ENCODE results near the gene APC2. TPM values are rescaled to one million over a fixed set of nuclear protein-coding genes. Genes with fewer than 3 reads are reported as not detected.
A peak's percentile ranks its signal among the peaks of the same experiment; 100 is the strongest.

APC2 gene
- total RNA-seq, 1 experiment from 2014 or later, result 1.4 TPM

GRCh38 chr19:1507763-1508506, 58.0 kb downstream of the APC2 start:
- POLR2A ChIA-PET, result interaction anchor here (0.7 to 0.8 kb wide), 2 partner anchors 52 to 206 kb away, joined by 3 read pairs; no protein-coding TSS in a partner anchor
- H3K9me3 Mint-ChIP-seq, result no peaks in the 10 kb centered on the region
- peak; percentile 95 for DNase-seq (ENCODE audit: low spot score)
- peaks cover 65% of the 10 kb centered on the region for H3K27me3 Mint-ChIP-seq (ENCODE audit: low read depth)
- peak overlapping the region; percentile 99 for H3K27ac Mint-ChIP-seq
- no peaks in the 10 kb centered on the region for H3K36me3 Mint-ChIP-seq
- CTCF ChIA-PET, result interaction anchor here (0.6 to 1.8 kb wide), 3 partner anchors 16 to 206 kb away, joined by 3 to 4 read pairs (median 3); partner anchors contain the start of gene PLK5
- no peaks in the 10 kb centered on the region; the same call in 1 of the 2 replicates for H3K4me1 Mint-ChIP-seq
- peak overlapping the region; percentile 94 for H3K4me3 Mint-ChIP-seq
- ATAC-seq, result peak; percentile 91
- 0 out of 2 replicates have a peak, but pooled peaks have one; percentile 16 for TF ChIP-seq ZBTB21 (CRISPR knock-in tag; IDR thresholded peaks at IDR 0.05; ENCODE audit: borderline replicate concordance)
- TF ChIP-seq NR1H2 (CRISPR knock-in tag; IDR thresholded peaks at IDR 0.05), result no peak
- peak; percentile 67; the same call in 1 of the 2 replicates for TF ChIP-seq CREM (CRISPR knock-in tag; IDR thresholded peaks at IDR 0.05)
- TF ChIP-seq FOXP4 (CRISPR knock-in tag; IDR thresholded peaks at IDR 0.05), result 0 out of 2 replicates have a peak, but pooled peaks have one; percentile 5
- TF ChIP-seq, protein P1, sequence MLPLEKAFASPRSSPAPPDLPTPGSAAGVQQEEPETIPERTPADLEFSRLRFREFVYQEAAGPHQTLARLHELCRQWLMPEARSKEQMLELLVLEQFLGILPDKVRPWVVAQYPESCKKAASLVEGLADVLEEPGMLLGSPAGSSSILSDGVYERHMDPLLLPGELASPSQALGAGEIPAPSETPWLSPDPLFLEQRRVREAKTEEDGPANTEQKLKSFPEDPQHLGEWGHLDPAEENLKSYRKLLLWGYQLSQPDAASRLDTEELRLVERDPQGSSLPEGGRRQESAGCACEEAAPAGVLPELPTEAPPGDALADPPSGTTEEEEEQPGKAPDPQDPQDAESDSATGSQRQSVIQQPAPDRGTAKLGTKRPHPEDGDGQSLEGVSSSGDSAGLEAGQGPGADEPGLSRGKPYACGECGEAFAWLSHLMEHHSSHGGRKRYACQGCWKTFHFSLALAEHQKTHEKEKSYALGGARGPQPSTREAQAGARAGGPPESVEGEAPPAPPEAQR (CRISPR knock-in tag; IDR thresholded peaks at IDR 0.05), result no peak
- no peak for TF ChIP-seq SMAD3 (CRISPR knock-in tag; IDR thresholded peaks at IDR 0.05; ENCODE audit: borderline replicate concordance)
- TF ChIP-seq ZNF232 (CRISPR knock-in tag; IDR thresholded peaks at IDR 0.05), result no peak
- no peak for TF ChIP-seq E2F5 (CRISPR knock-in tag; IDR thresholded peaks at IDR 0.05)
- TF ChIP-seq NFATC4 (CRISPR knock-in tag; IDR thresholded peaks at IDR 0.05), result no peak
- no peak for TF ChIP-seq AR (CRISPR knock-in tag; IDR thresholded peaks at IDR 0.05)
- no peak for TF ChIP-seq STAT6 (CRISPR knock-in tag; conservative IDR thresholded peaks at IDR 0.05; ENCODE audit: low read depth)
- TF ChIP-seq FOXJ3 (CRISPR knock-in tag; IDR thresholded peaks at IDR 0.05; ENCODE audit: borderline replicate concordance), result no peak
- TF ChIP-seq, protein P2, sequence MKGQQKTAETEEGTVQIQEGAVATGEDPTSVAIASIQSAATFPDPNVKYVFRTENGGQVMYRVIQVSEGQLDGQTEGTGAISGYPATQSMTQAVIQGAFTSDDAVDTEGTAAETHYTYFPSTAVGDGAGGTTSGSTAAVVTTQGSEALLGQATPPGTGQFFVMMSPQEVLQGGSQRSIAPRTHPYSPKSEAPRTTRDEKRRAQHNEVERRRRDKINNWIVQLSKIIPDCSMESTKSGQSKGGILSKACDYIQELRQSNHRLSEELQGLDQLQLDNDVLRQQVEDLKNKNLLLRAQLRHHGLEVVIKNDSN (CRISPR knock-in tag; IDR thresholded peaks at IDR 0.05), result no peak; the same call in 1 of the 2 replicates
- TF ChIP-seq, protein P3, sequence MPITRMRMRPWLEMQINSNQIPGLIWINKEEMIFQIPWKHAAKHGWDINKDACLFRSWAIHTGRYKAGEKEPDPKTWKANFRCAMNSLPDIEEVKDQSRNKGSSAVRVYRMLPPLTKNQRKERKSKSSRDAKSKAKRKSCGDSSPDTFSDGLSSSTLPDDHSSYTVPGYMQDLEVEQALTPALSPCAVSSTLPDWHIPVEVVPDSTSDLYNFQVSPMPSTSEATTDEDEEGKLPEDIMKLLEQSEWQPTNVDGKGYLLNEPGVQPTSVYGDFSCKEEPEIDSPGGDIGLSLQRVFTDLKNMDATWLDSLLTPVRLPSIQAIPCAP (CRISPR knock-in tag; IDR thresholded peaks at IDR 0.05), result no peak
- TF ChIP-seq TEAD4 (CRISPR knock-in tag; IDR thresholded peaks at IDR 0.05), result no peak
- TF ChIP-seq IRF2 (CRISPR knock-in tag; IDR thresholded peaks at IDR 0.05; ENCODE audit: borderline replicate concordance, low read depth), result no peak
- no peak for TF ChIP-seq ZBTB43 (CRISPR knock-in tag; IDR thresholded peaks at IDR 0.05)
- TF ChIP-seq, protein P4, sequence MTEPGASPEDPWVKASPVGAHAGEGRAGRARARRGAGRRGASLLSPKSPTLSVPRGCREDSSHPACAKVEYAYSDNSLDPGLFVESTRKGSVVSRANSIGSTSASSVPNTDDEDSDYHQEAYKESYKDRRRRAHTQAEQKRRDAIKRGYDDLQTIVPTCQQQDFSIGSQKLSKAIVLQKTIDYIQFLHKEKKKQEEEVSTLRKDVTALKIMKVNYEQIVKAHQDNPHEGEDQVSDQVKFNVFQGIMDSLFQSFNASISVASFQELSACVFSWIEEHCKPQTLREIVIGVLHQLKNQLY (CRISPR knock-in tag; IDR thresholded peaks at IDR 0.05), result no peak
- no peak for TF ChIP-seq KAT7 (CRISPR knock-in tag; IDR thresholded peaks at IDR 0.05; ENCODE audit: borderline replicate concordance)
- no peak for TF ChIP-seq ELF4 (CRISPR knock-in tag; IDR thresholded peaks at IDR 0.05; ENCODE audit: low read depth)
- no peak for TF ChIP-seq ZNF263 (CRISPR knock-in tag; IDR thresholded peaks at IDR 0.05; ENCODE audit: low read depth)
- no peak for TF ChIP-seq JUN (CRISPR knock-in tag; IDR thresholded peaks at IDR 0.05)

Data from WTC11 (cell line).